BLaER1 (cell line): Measurements from ENCODE around the gene TMC8.

Experiments
- H3K27ac ChIP-seq: shearing (Covaris generic); formaldehyde crosslinking; 2 replicates; pipeline ENCODE4 v1.8.1; 2022
- H3K27me3 ChIP-seq: shearing (Covaris generic); formaldehyde crosslinking; 2 replicates; pipeline ENCODE4 v1.8.1; 2022
- H3K36me3 ChIP-seq: shearing (Covaris generic); formaldehyde crosslinking; 2 replicates; pipeline ENCODE4 v1.8.1; 2022
- H3K4me1 ChIP-seq: shearing (Covaris generic); formaldehyde crosslinking; 2 replicates; pipeline ENCODE4 v1.8.1; 2022
- H3K4me2 ChIP-seq: shearing (Covaris generic); formaldehyde crosslinking; 2 replicates; pipeline ENCODE4 v1.8.1; 2022
- H3K4me3 ChIP-seq: shearing (Covaris generic); formaldehyde crosslinking; 2 replicates; pipeline ENCODE4 v1.8.1; 2022
- H3K9ac ChIP-seq: shearing (Covaris generic); formaldehyde crosslinking; 2 replicates; pipeline ENCODE4 v1.8.1; 2022
- H3K9me3 ChIP-seq: shearing (Covaris generic); formaldehyde crosslinking; 2 replicates; pipeline ENCODE4 v1.8.1; 2022
- H4K20me1 ChIP-seq: shearing (Covaris generic); formaldehyde crosslinking; 2 replicates; pipeline ENCODE4 v1.8.1; 2022
- Cebpa-rat ChIP-seq: shearing (Covaris generic); IDR thresholded peaks from 2 replicates; pipeline ENCODE4 v1.8.1; 2022

Gene TMC8

GRCh38 chr17:78096093-78096492 is 34.5 kb upstream of the TMC8 start:
- no peaks in the 10 kb centered on the region for H4K20me1 ChIP-seq
- no peaks in the 10 kb centered on the region for H3K27me3 ChIP-seq
- no peaks in the 10 kb centered on the region for H3K4me1 ChIP-seq
- H3K27ac ChIP-seq = no peak overlapping the region
- H3K4me3 ChIP-seq = no peak overlapping the region
- H3K9me3 ChIP-seq = peaks cover 24% of the 10 kb centered on the region
- TF ChIP-seq Cebpa-rat = no peak
- H3K9ac ChIP-seq = no peak overlapping the region
- H3K36me3 ChIP-seq = peaks cover 98% of the 10 kb centered on the region
- no peak overlapping the region for H3K4me2 ChIP-seq

GRCh38 chr17:78101112-78101511 is 29.5 kb upstream of the TMC8 start:
- H3K4me2 ChIP-seq = no peak overlapping the region
- no peak overlapping the region for H3K27ac ChIP-seq
- peaks cover 97% of the 10 kb centered on the region for H3K36me3 ChIP-seq
- peaks cover 34% of the 10 kb centered on the region for H3K9me3 ChIP-seq
- no peak overlapping the region for H3K9ac ChIP-seq
- no peak for TF ChIP-seq Cebpa-rat
- H4K20me1 ChIP-seq = no peaks in the 10 kb centered on the region
- H3K27me3 ChIP-seq = no peaks in the 10 kb centered on the region
- H3K4me3 ChIP-seq = no peak overlapping the region
- no peaks in the 10 kb centered on the region for H3K4me1 ChIP-seq

GRCh38 chr17:78101542-78101941 is 29.0 kb upstream of the TMC8 start:
- Histone ChIP-seq H3K9ac (no peak overlapping the region), H3K4me1 (no peaks in the 10 kb centered on the region), H3K27ac (no peak overlapping the region), H3K4me2 (no peak overlapping the region), H3K36me3 (peaks cover 95% of the 10 kb centered on the region), H3K9me3 (peaks cover 34% of the 10 kb centered on the region), H4K20me1 (no peaks in the 10 kb centered on the region), H3K27me3 (no peaks in the 10 kb centered on the region), H3K4me3 (no peak overlapping the region)
- TF ChIP-seq Cebpa-rat = no peak

- no peaks in the 10 kb centered on the region for H3K27me3 ChIP-seq
- no peak overlapping the region for H3K4me3 ChIP-seq
- H3K27ac ChIP-seq = no peak overlapping the region
- H3K4me1 ChIP-seq = peaks cover 1% of the 10 kb centered on the region; the same call in 1 of the 2 replicates
- no peak overlapping the region for H3K9ac ChIP-seq
- TF ChIP-seq Cebpa-rat = no peak
- H3K9me3 ChIP-seq = peaks cover 34% of the 10 kb centered on the region
- no peak overlapping the region for H3K4me2 ChIP-seq
- H3K36me3 ChIP-seq = peaks cover 83% of the 10 kb centered on the region
- H4K20me1 ChIP-seq = peaks cover 2% of the 10 kb centered on the region
These were observed 27.3 kb upstream of the TMC8 start for GRCh38 chr17:78103311-78103710.

- TF ChIP-seq Cebpa-rat = no peak
- Histone ChIP-seq H3K4me2 (no peak overlapping the region), H3K4me1 (peaks cover 13% of the 10 kb centered on the region), H3K27me3 (no peaks in the 10 kb centered on the region), H3K36me3 (peaks cover 83% of the 10 kb centered on the region), H4K20me1 (peaks cover 14% of the 10 kb centered on the region), H3K9me3 (peaks cover 25% of the 10 kb centered on the region), H3K27ac (no peak overlapping the region), H3K4me3 (no peak overlapping the region), H3K9ac (no peak overlapping the region)
These were observed 26.0 kb upstream of the TMC8 start for GRCh38 chr17:78104540-78104941.

- peaks cover 13% of the 10 kb centered on the region for H3K4me1 ChIP-seq
- no peaks in the 10 kb centered on the region for H3K27me3 ChIP-seq
- H3K36me3 ChIP-seq = peaks cover 83% of the 10 kb centered on the region
- H3K9me3 ChIP-seq = peaks cover 19% of the 10 kb centered on the region
- no peak overlapping the region for H3K27ac ChIP-seq
- peaks cover 20% of the 10 kb centered on the region for H4K20me1 ChIP-seq
- TF ChIP-seq Cebpa-rat = no peak
- no peak overlapping the region for H3K4me3 ChIP-seq
- no peak overlapping the region for H3K4me2 ChIP-seq
- H3K9ac ChIP-seq = no peak overlapping the region
These were observed 25.5 kb upstream of the TMC8 start for GRCh38 chr17:78105101-78105500.

- peaks cover 13% of the 10 kb centered on the region for H3K4me1 ChIP-seq
- no peak overlapping the region for H3K27ac ChIP-seq
- TF ChIP-seq Cebpa-rat = no peak
- no peak overlapping the region for H3K9ac ChIP-seq
- H3K36me3 ChIP-seq = peaks cover 83% of the 10 kb centered on the region
- peaks cover 15% of the 10 kb centered on the region for H3K9me3 ChIP-seq
- H3K27me3 ChIP-seq = no peaks in the 10 kb centered on the region
- no peak overlapping the region for H3K4me3 ChIP-seq
- no peak overlapping the region for H3K4me2 ChIP-seq
- H4K20me1 ChIP-seq = peaks cover 24% of the 10 kb centered on the region
These were observed 25.0 kb upstream of the TMC8 start for GRCh38 chr17:78105551-78105950.

- Histone ChIP-seq H3K4me2 (no peak overlapping the region), H3K27me3 (no peaks in the 10 kb centered on the region), H3K4me1 (peaks cover 13% of the 10 kb centered on the region), H4K20me1 (peaks cover 31% of the 10 kb centered on the region), H3K36me3 (peaks cover 83% of the 10 kb centered on the region), H3K9me3 (peaks cover 8% of the 10 kb centered on the region), H3K4me3 (no peak overlapping the region), H3K27ac (no peak overlapping the region), H3K9ac (no peak overlapping the region)
- no peak for TF ChIP-seq Cebpa-rat
These were observed 24.4 kb upstream of the TMC8 start for GRCh38 chr17:78106211-78106610.

GRCh38 chr17:78107457-78107856 is 23.1 kb upstream of the TMC8 start:
- Histone ChIP-seq H3K27ac (no peak overlapping the region), H3K4me3 (no peak overlapping the region), H3K4me2 (no peak overlapping the region), H3K9ac (0 out of 2 replicates have a peak overlapping the region, but pooled peaks have one; percentile 31), H4K20me1 (peaks cover 44% of the 10 kb centered on the region), H3K36me3 (peaks cover 83% of the 10 kb centered on the region), H3K9me3 (no peaks in the 10 kb centered on the region), H3K4me1 (peaks cover 15% of the 10 kb centered on the region), H3K27me3 (no peaks in the 10 kb centered on the region)
- TF ChIP-seq Cebpa-rat = no peak

GRCh38 chr17:78107976-78108725 is 22.4 kb upstream of the TMC8 start:
- Histone ChIP-seq H3K4me2 (no peak overlapping the region), H3K27me3 (no peaks in the 10 kb centered on the region), H3K27ac (no peak overlapping the region), H3K9me3 (no peaks in the 10 kb centered on the region), H4K20me1 (peaks cover 50% of the 10 kb centered on the region), H3K4me3 (no peak overlapping the region), H3K4me1 (peaks cover 21% of the 10 kb centered on the region), H3K9ac (0 out of 2 replicates have a peak overlapping the region, but pooled peaks have one; percentile 31), H3K36me3 (peaks cover 84% of the 10 kb centered on the region)
- no peak for TF ChIP-seq Cebpa-rat
